ENCODE results near the gene ASRGL1.
"Not testable (repeated sequence)": the region's sequence is repeated elsewhere in the genome, so short reads cannot be mapped to it uniquely, and the experiment has no call there.

ASRGL1 gene

GRCh38 chr11:62378459-62379063, 41.3 kb downstream of the ASRGL1 start:
- TF ChIP-seq, protein P1, sequence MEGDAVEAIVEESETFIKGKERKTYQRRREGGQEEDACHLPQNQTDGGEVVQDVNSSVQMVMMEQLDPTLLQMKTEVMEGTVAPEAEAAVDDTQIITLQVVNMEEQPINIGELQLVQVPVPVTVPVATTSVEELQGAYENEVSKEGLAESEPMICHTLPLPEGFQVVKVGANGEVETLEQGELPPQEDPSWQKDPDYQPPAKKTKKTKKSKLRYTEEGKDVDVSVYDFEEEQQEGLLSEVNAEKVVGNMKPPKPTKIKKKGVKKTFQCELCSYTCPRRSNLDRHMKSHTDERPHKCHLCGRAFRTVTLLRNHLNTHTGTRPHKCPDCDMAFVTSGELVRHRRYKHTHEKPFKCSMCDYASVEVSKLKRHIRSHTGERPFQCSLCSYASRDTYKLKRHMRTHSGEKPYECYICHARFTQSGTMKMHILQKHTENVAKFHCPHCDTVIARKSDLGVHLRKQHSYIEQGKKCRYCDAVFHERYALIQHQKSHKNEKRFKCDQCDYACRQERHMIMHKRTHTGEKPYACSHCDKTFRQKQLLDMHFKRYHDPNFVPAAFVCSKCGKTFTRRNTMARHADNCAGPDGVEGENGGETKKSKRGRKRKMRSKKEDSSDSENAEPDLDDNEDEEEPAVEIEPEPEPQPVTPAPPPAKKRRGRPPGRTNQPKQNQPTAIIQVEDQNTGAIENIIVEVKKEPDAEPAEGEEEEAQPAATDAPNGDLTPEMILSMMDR (IDR thresholded peaks at IDR 0.05; ENCODE audit: low read depth, low read length) = peak; percentile 24
- not testable (repeated sequence) for DNase-seq (ENCODE audit: extremely low read depth, low read depth)

DNA sequence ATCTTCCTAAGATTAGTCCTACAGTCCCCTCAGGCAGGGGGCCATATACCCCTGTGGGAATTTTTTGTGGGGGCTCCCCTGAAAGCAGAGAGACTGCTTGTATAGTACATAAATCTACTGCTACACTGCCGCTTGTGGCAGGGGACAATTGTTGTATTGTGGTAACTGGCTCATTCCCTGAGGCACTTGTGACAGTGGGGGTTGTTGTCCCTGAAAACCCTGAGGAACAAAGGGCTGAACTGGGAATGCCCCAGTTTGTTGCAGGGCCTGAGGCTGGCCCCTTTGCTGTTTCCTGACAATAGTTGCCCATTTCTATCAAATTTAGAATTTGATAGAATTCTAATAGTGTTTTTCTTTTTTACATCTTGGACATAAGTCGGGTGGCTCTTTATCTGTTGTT, 42.3 kb downstream of the ASRGL1 start:
- DNase-seq (ENCODE audit: extremely low read depth, low read depth) = not testable (repeated sequence)

DNA sequence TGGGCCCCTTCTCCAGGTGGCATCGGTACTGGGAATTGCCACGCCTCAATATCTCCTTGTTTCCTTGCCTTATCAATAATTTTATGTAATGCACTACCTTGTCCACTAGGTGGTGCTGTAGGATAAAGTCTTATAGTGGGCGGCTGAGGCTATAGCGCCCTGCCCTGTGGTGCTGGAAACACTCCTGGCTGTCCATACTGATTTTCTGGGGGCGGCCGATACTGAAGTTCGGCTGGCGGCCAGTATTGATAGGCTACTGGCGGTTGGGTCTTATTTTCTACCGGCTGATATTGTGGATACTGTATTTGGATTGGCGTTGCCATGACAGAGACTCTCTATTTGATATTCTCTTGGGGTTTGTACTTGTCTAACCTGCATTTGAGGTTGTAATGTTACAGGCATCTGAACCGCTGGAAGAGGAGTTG, 43.6 kb downstream of the ASRGL1 start:
- not testable (repeated sequence) for DNase-seq (ENCODE audit: extremely low read depth, low read depth)
- TF ChIP-seq, protein P1 (IDR thresholded peaks at IDR 0.05; ENCODE audit: low read depth, low read length) = peak; percentile 65

DNA sequence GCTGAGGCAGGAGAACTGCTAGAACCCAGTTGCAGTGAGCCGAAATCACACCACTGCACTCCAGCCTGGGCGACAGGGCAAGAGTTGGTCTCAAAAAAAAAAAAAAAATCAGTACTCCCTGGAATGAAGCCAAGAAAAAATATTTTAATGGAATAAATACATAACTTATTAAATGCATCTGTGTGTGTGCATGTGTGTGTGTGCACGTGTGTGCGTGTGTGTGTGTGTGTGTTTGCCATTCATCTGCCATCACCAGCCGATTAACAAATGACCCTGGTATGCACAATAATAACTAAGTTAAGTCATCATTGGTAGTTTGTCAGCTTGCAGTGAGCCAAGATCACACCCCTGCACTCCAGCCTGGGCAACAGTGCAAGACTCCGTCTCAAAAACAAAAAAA, 46.6 kb downstream of the ASRGL1 start:
- TF ChIP-seq, protein P1 (IDR thresholded peaks at IDR 0.05; ENCODE audit: low read depth, low read length) = no peak

DNA sequence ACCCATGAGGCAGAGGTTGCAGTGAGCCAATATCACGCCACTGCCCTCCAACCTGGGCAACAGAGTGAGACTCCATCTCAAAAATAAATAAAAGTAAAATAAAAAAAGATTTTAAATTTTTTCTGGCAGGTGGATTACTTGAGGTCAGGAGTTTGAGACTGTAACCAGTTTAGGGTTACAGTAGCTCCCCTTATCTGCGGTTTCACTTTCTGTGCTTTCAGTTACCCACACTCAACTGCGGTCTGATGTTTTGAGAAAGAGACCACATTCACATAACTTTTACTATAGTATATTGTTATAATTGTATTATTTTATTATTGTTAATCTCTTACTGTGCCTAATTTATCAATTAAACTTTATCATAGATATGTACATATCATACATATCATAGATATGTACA, 48.8 kb downstream of the ASRGL1 start:
- not testable (repeated sequence) for DNase-seq (ENCODE audit: extremely low read depth, low read depth)

More for the DNA sequence above, 46.6 kb downstream of the ASRGL1 start:
- no peak for DNase-seq (ENCODE audit: extremely low read depth, low read depth)

DNA sequence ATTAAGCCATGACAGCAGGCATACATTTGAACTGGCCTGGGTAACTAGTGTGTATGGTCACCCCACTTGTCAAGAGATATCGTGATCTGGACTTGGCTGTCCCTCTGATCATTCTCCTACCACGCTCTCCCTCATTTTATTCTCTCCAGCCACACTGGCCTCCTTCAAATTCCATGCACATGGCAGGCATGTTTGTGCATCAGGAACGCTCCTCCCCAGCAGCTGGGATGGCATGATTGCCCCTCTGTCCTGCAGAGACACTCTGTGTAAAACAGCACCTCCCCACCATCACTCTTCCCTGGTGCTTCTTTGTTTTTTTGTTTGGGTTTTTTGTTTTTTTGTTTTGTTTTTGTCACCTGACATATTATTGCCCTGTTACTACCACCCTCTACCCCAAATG, 50.1 kb downstream of the ASRGL1 start:
- TF ChIP-seq, protein P1 (IDR thresholded peaks at IDR 0.05; ENCODE audit: low read depth, low read length) = no peak

GRCh38 chr11:62388999-62389398, 51.8 kb downstream of the ASRGL1 start:
- no peak for DNase-seq (ENCODE audit: extremely low read depth, low read depth)
- TF ChIP-seq, protein P1 (IDR thresholded peaks at IDR 0.05; ENCODE audit: low read depth, low read length) = no peak

More for the DNA sequence above, 50.1 kb downstream of the ASRGL1 start:
- no peak for DNase-seq (ENCODE audit: extremely low read depth, low read depth)

DNA sequence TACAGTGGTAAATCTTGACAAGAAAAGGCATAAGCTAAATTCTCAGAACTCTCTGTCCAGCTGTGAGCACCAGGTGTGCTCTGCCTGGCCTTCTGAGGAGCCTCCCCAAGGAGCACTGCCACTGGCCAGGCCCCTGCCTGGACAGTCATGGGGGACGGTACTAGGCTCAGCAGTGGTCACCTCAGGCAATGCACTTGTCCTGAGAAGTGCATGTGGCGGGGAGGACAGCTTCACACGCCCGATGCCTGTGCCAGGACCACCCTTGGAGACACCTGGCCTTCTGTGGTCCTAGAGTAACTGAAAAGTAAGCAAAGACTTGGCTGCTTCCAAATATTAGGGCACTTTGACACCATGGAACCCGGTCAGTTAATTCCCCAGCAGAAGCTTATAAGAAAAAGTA, 53.0 kb downstream of the ASRGL1 start:
- DNase-seq (ENCODE audit: extremely low read depth, low read depth) = no peak
- TF ChIP-seq, protein P1 (IDR thresholded peaks at IDR 0.05; ENCODE audit: low read depth, low read length) = no peak
